GM18520 (cell line): ENCODE data around the gene MTOR.
A peak's percentile ranks its signal among the peaks of the same experiment; 100 is the strongest.
"Not testable (repeated sequence)": the region's sequence is repeated elsewhere in the genome, so short reads cannot be mapped to it uniquely, and the experiment has no call there.

Experiments
- ATAC-seq: cut with Tn5 transposase; IDR thresholded peaks from one replicate; pipeline ENCODE4 v1.9.1; 2021; ENCODE audit not compliant: unreplicated experiment

Gene MTOR

DNA sequence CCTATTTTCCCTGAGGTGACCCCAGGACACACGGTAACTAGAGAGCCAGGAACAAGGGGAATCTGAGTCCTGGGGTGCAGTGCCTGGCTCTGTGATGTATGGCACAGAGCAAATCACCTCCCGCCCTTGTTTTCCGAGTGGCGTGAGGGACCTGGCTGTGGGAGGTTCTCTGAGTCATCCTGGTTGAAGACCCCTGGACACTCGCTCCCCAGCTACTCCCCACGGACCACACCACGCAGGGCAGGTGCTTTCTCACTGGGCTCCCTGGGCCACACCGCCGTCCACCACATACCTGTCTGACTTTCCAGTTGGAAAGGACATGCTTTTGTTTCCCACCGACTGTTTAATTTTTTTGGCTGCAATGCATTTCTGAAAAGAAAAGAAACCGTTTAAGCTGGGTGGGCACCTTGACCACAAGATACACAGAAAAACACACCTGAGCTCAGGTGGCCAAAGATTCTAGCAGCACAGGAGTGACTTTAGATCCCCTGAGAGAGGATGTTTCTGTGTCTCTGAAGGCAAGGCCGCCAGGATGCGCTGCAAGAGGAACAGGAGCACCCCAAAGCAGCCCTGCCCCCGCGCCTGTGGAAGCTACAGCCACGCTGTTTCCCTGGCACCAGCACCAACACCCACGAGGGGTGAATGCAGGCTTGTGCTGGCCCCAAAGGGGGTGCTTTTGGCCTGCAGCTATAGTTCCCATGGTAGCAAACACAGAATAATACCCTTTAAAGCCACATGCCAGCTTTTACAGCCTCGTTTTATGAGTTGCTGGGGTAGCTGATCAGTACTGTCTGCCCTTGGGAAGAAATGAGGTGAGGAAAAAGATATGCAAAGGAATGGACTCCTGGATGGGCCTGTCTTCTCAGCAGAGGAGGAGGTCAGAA is 194.4 kb downstream of the MTOR start:
- ATAC-seq: no peak

GRCh38 chr1:11065796-11066195 is 196.6 kb downstream of the MTOR start:
- no peak for ATAC-seq

- no peak for ATAC-seq
Observed at GRCh38 chr1:11064942-11065341, 197.4 kb downstream of the MTOR start.

GRCh38 chr1:11063937-11064537 is 198.3 kb downstream of the MTOR start:
- ATAC-seq: not testable (repeated sequence)

DNA sequence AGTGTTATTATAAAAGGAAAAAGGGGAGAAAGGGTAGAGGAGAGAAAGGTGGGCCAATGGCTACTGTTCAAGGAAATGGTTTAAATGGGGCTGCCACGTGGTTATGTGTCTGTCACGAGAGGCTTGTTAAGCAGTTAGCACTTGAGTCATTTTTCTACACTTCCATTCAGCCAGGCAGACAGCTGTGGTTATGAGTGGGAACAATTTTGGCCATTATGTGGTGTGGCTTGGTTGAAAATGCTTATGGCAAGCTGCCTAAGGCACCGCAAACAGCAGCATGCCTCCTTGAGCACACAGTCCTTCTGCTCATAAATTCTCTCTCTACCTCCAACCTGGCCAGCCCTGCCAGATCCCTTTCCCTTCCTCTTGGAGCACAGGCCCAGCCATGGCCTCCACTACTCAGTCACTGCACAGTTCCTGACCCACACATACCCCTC is 199.4 kb downstream of the MTOR start:
- no peak for ATAC-seq

GRCh38 chr1:11061652-11062365 is 200.5 kb downstream of the MTOR start:
- ATAC-seq: no peak

- ATAC-seq: peak; percentile 93
Observed at GRCh38 chr1:11059968-11060830, 202.2 kb downstream of the MTOR start, which contains the start of gene SRM. TSS of gene SRM (minus strand) at chr1:11060018. CDS start at chr1:11059943, 75 bp downstream.

- no peak for ATAC-seq
Observed at GRCh38 chr1:11059155-11059967, 203.0 kb downstream of the MTOR start.

- no peak for ATAC-seq
Observed at GRCh38 chr1:11058595-11059154, 203.7 kb downstream of the MTOR start.

- ATAC-seq: no peak
Observed at GRCh38 chr1:11058026-11058425, 204.3 kb downstream of the MTOR start.

DNA sequence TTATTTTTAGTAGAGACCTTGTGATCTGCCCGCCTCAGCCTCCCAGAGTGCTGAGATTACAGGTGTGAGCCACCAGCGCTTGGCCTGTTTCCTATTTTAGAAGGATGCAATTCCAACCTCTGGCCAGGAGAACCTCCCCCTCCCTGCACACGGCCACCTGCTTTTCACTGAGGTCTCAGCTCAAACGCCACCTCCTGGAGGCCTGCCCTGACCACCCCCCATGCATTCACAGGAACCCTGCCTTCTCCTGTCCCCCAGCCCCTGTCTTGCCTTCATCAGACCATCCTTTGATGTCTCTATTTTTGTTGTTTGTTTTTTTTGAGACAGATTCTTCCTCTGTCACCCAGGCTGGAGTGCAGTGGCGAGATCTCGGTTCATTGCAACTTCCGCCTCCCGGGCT is 204.9 kb downstream of the MTOR start:
- ATAC-seq: no peak
